IMR-90 (cell line): ENCODE results near the gene ANKIB1. TPM values are rescaled to one million over a fixed set of nuclear protein-coding genes. Genes with fewer than 3 reads are reported as not detected.

Source experiments
- CEBPB ChIP-seq: IDR thresholded peaks from 2 replicates; pipeline ENCODE4 v1.6.1; 2012; ENCODE audit warnings: low read depth, low read length, improper control_type of control experiment
- MXI1 ChIP-seq: IDR thresholded peaks from 2 replicates; pipeline ENCODE4 v1.6.1; 2012; ENCODE audit warnings: low read depth, mild to moderate bottlenecking, low read length, moderate library complexity, borderline replicate concordance
- RFX5 ChIP-seq: IDR thresholded peaks from 2 replicates; pipeline ENCODE4 v1.8.0; 2012; ENCODE audit warnings: low read depth, mild to moderate bottlenecking, low read length, moderate library complexity
- polyA plus RNA-seq, 3 experiments: library from polyadenylated mRNA; depleted of rRNA; stranded (reverse); fragments of >200 nt; gene quantifications; 2 replicates each; pipeline ENCODE4 v1.2.3, GENCODE V29; 2012; ENCODE audit warnings: low replicate concordance in 1 of 3
- total RNA-seq: library from RNA; depleted of rRNA; stranded (reverse); fragments of >200 nt; gene quantifications from 2 replicates; pipeline ENCODE4 v1.2.3, GENCODE V29; 2012
- TF ChIP-seq, protein P1 (sequence below): fragments of 150-350 bp; IDR thresholded peaks from 2 replicates; pipeline ENCODE4 v1.6.1; 2017; ENCODE audit warnings: mild to moderate bottlenecking, antibody characterized with exemption, low read length, low read depth

Gene ANKIB1
- total and polyA plus RNA-seq, 2 of the 4 experiments (the other 2 are of a cell fraction), result 18.7 to 33.9 TPM

DNA sequence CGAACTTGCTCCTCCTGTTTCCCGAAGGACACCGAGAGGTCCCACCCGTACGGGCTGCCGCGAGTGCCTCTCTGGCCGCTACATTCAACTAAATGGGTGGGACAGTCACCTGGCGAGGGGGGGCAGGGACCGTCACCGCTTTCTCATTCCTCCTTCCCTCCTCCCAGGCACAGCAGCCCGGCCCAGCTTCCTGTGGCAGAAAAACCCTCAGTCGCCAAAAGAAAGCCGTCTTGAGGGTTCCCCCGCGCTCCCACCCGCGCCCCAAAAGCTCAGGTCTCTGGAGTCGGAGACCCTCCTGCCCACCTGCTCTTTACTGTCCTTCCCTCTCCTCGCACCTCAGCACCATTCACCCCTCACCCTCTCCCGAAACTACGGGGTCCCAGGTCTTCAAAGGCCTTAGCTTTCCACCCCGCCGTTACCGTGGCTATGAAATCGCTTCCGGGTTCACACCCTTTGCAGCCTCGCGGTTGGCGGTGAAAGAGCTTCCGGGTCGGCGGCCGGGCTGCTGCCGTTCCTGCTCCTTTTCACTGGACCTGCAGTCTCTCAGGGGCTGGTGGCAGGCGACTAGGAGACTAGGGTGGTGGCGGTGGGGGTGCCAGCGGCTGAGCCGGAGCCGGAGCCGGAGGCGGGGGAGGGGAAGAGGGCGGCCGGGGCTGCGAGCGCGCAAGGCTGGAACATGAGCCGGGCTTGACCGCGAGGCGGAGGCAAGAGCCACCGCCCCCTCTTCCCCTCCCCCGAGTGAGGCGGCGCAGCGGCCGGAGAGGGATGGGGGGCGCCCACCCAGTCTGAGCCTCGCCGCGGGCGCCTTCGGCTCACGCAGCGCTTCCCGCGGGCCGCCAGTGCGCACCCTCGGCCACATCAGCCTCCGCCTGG, at the start of gene ANKIB1, which contains the start of gene KRIT1 (continued):
- TF ChIP-seq CEBPB, result no peak
- TF ChIP-seq RFX5, result no peak
- TF ChIP-seq, protein P1, sequence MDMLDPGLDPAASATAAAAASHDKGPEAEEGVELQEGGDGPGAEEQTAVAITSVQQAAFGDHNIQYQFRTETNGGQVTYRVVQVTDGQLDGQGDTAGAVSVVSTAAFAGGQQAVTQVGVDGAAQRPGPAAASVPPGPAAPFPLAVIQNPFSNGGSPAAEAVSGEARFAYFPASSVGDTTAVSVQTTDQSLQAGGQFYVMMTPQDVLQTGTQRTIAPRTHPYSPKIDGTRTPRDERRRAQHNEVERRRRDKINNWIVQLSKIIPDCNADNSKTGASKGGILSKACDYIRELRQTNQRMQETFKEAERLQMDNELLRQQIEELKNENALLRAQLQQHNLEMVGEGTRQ, result no peak
- TF ChIP-seq MXI1, result peak; percentile 34; the same call in 1 of the 2 replicates
